ENCODE results near the gene TRIM58.

The TRIM58 gene

DNA sequence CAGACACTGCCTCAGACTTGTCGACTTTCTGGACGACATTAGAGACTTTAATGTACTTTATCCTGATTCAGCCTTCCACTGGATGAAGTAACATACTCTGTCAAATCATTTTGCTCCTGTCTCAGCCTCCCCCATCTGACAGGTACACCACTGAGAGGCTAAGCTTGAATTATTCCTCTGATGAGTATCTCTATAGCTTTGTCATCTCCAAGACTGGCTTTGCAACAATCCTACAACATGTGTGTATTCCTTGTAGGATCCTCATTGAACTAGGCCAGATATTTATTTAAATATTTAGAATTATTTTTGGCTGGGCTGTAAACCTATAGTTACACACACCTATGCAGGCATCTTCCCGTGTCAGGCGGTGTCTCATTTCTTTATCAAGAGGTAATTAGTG, 1.1 kb upstream of the TRIM58 start:
- Histone ChIP-seq H3K4me2 (ENCODE audit: low read length) (no peak overlapping the region), H4K20me1 (ENCODE audit: insufficient read depth, low read length) (no peaks in the 10 kb centered on the region), H3K27ac (ENCODE audit: low read depth, low read length, poor library complexity, severe bottlenecking) (no peak overlapping the region), H3K4me3 (ENCODE audit: low read depth, low read length, poor library complexity, severe bottlenecking) (no peak overlapping the region), H3K27me3 (ENCODE audit: insufficient read depth, low read length) (no peaks in the 10 kb centered on the region), H3K79me2 (ENCODE audit: insufficient read depth, low read length) (no peaks in the 10 kb centered on the region), H2AFZ (ENCODE audit: low read length) (no peak overlapping the region), H3K9me3 (ENCODE audit: low read length) (no peaks in the 10 kb centered on the region), H3F3A (ENCODE audit: insufficient read depth, low read length) (no peaks in the 10 kb centered on the region), H3K9ac (ENCODE audit: low read length) (no peak overlapping the region), H3K36me3 (ENCODE audit: insufficient read depth, low read length) (no peaks in the 10 kb centered on the region), H3K4me1 (ENCODE audit: insufficient read depth, low read length, severe bottlenecking) (no peaks in the 10 kb centered on the region), H3K9me2 (ENCODE audit: low read depth, low read length) (no peaks in the 10 kb centered on the region)
- TF ChIP-seq CTCF (IDR thresholded peaks at IDR 0.05; ENCODE audit: low read length), result no peak
- TF ChIP-seq EZH2 (IDR thresholded peaks at IDR 0.05; ENCODE audit: borderline replicate concordance, low read length), result no peak

- H3K9ac ChIP-seq (ENCODE audit: low read length), result no peak overlapping the region
- H3K4me3 ChIP-seq (ENCODE audit: low read depth, low read length, poor library complexity, severe bottlenecking), result no peak overlapping the region
Measured at GRCh38 chr1:247857985-247858619, 1.1 kb downstream of the TRIM58 start.

GRCh38 chr1:247862756-247863155, 5.8 kb downstream of the TRIM58 start:
- Histone ChIP-seq H3F3A (ENCODE audit: insufficient read depth, low read length) (no peaks in the 10 kb centered on the region), H3K9ac (ENCODE audit: low read length) (no peak overlapping the region), H3K4me1 (ENCODE audit: insufficient read depth, low read length, severe bottlenecking) (no peaks in the 10 kb centered on the region), H3K27ac (ENCODE audit: low read depth, low read length, poor library complexity, severe bottlenecking) (no peak overlapping the region), H3K79me2 (ENCODE audit: insufficient read depth, low read length) (no peaks in the 10 kb centered on the region), H3K4me2 (ENCODE audit: low read length) (no peak overlapping the region), H3K27me3 (ENCODE audit: insufficient read depth, low read length) (no peaks in the 10 kb centered on the region), H3K9me2 (ENCODE audit: low read depth, low read length) (no peaks in the 10 kb centered on the region), H3K9me3 (ENCODE audit: low read length) (no peaks in the 10 kb centered on the region), H3K36me3 (ENCODE audit: insufficient read depth, low read length) (no peaks in the 10 kb centered on the region), H2AFZ (ENCODE audit: low read length) (no peak overlapping the region), H3K4me3 (ENCODE audit: low read depth, low read length, poor library complexity, severe bottlenecking) (no peak overlapping the region), H4K20me1 (ENCODE audit: insufficient read depth, low read length) (no peaks in the 10 kb centered on the region)
- TF ChIP-seq EZH2 (IDR thresholded peaks at IDR 0.05; ENCODE audit: borderline replicate concordance, low read length), result no peak
- TF ChIP-seq CTCF (IDR thresholded peaks at IDR 0.05; ENCODE audit: low read length), result no peak

More at GRCh38 chr1:247857985-247858619, 1.1 kb downstream of the TRIM58 start:
- Histone ChIP-seq H2AFZ (ENCODE audit: low read length) (no peak overlapping the region), H3K9me2 (ENCODE audit: low read depth, low read length) (no peaks in the 10 kb centered on the region), H3K36me3 (ENCODE audit: insufficient read depth, low read length) (no peaks in the 10 kb centered on the region), H3K4me1 (ENCODE audit: insufficient read depth, low read length, severe bottlenecking) (no peaks in the 10 kb centered on the region), H3K9me3 (ENCODE audit: low read length) (no peaks in the 10 kb centered on the region), H3K4me2 (ENCODE audit: low read length) (no peak overlapping the region), H3K27ac (ENCODE audit: low read depth, low read length, poor library complexity, severe bottlenecking) (no peak overlapping the region), H3F3A (ENCODE audit: insufficient read depth, low read length) (no peaks in the 10 kb centered on the region), H3K27me3 (ENCODE audit: insufficient read depth, low read length) (no peaks in the 10 kb centered on the region), H3K79me2 (ENCODE audit: insufficient read depth, low read length) (no peaks in the 10 kb centered on the region), H4K20me1 (ENCODE audit: insufficient read depth, low read length) (no peaks in the 10 kb centered on the region)
- TF ChIP-seq EZH2 (IDR thresholded peaks at IDR 0.05; ENCODE audit: borderline replicate concordance, low read length) (no peak), CTCF (IDR thresholded peaks at IDR 0.05; ENCODE audit: low read length) (no peak)
